Caki2 (cell line): ENCODE measurements around the gene SPOCK1. TPM values are rescaled to one million over a fixed set of nuclear protein-coding genes. Genes with fewer than 3 reads are reported as not detected.
"Not testable (repeated sequence)": the region's sequence is repeated elsewhere in the genome, so short reads cannot be mapped to it uniquely, and the experiment has no call there.

Experiments
- DNase-seq: peaks from one replicate; pipeline ENCODE4 v3.0.0-alpha.2; 2015; ENCODE audit warnings: low read depth
- in situ Hi-C: cut with HindIII; loops from 2 replicates; pipeline ENCODE4 v1.10.0; 2016; ENCODE audit warnings: low sequenced_read_pairs, low pct_unique_long_range_greater_than_20kb, mixed read lengths
- total RNA-seq: library from RNA; depleted of rRNA; stranded (reverse); fragments of >200 nt; shearing (Covaris generic); gene quantifications from 2 replicates; pipeline ENCODE4 v1.2.3, GENCODE V29; 2014; ENCODE audit warnings: low replicate concordance; rRNA removed

SPOCK1 gene
- total RNA-seq, 1 experiment from 2014 or later: 25.6 TPM

- in situ Hi-C loops: no loop called here
- no peak for DNase-seq
Measured at GRCh38 chr5:136992796-136993489, 506.2 kb downstream of the SPOCK1 start.

- in situ Hi-C loops: no loop called here
- DNase-seq: no peak
Measured at GRCh38 chr5:136985785-136986475, 513.2 kb downstream of the SPOCK1 start.

- in situ Hi-C loops: no loop called here
- no peak for DNase-seq
Measured at GRCh38 chr5:136984772-136985446, 514.2 kb downstream of the SPOCK1 start.

GRCh38 chr5:136981936-136982335 lies 517.2 kb downstream of the SPOCK1 start:
- no peak for DNase-seq
- in situ Hi-C loops: no loop called here

- in situ Hi-C loops: no loop called here
- DNase-seq: no peak
Measured at GRCh38 chr5:136979131-136979530, 520.0 kb downstream of the SPOCK1 start.

- in situ Hi-C loops: no loop called here
Measured at GRCh38 chr5:136963504-136963903, 535.6 kb downstream of the SPOCK1 start.

GRCh38 chr5:136957428-136957827 lies 541.7 kb downstream of the SPOCK1 start:
- in situ Hi-C loops: no loop called here
- no peak for DNase-seq

More at GRCh38 chr5:136963504-136963903, 535.6 kb downstream of the SPOCK1 start:
- no peak for DNase-seq

GRCh38 chr5:136954142-136954541 lies 545.0 kb downstream of the SPOCK1 start:
- DNase-seq, in situ Hi-C loops: not testable (repeated sequence)

GRCh38 chr5:136953346-136954069 lies 545.6 kb downstream of the SPOCK1 start:
- DNase-seq, in situ Hi-C loops: not testable (repeated sequence)

- no peak for DNase-seq
- in situ Hi-C loops: no loop called here
Measured at GRCh38 chr5:136927571-136927970, 571.6 kb downstream of the SPOCK1 start.

GRCh38 chr5:136926073-136926472 lies 573.1 kb downstream of the SPOCK1 start:
- in situ Hi-C loops: no loop called here

More at GRCh38 chr5:136926073-136926472, 573.1 kb downstream of the SPOCK1 start:
- no peak for DNase-seq

Other genes starting within 250 kb of the SPOCK1 start
- gene KLHL3, start 236.8 kb upstream of the SPOCK1 start, total RNA-seq: not detected in 2 replicates